Heart left ventricle (tissue), 16 donors: ENCODE data around the gene DEXI. TPM values are rescaled to one million over a fixed set of nuclear protein-coding genes. Genes with fewer than 3 reads are reported as not detected.
A peak's percentile ranks its signal among the peaks of the same experiment; 100 is the strongest.

Experiments
- ATAC-seq, 4 donors: fragments of 200-7000 bp; cut with Tn5 transposase; one replicate each; pipeline ENCODE4 v1.9.1; 2020 to 2022; ENCODE audit warnings: moderate library complexity in 4 of 4, mild to moderate bottlenecking in 3 of 4, moderate number of reproducible peaks in 1 of 4
- DNase-seq, 5 donors: peaks; one replicate each; pipeline ENCODE4 v3.0.0-alpha.2; 2020
- H3K27ac ChIP-seq, 12 donors: fragments of 200-600 bp; sonication (generic) in 4 of 12; one replicate each; pipeline versions ENCODE4 v1.5.0 to v1.8.0; 2016 to 2022; ENCODE audit warnings: mild to moderate bottlenecking in 2 of 12
- H3K27me3 ChIP-seq, 9 donors: fragments of 200-600 bp; sonication (generic) in 2 of 9; one replicate each; pipeline versions ENCODE4 v1.5.1 to v1.8.0; 2016 to 2022; ENCODE audit warnings: mild to moderate bottlenecking in 3 of 9
- H3K36me3 ChIP-seq, 9 donors: fragments of 200-600 bp; sonication (generic) in 2 of 9; one replicate each; pipeline versions ENCODE4 v1.5.0 to v1.8.0; 2018 to 2022; ENCODE audit warnings: mild to moderate bottlenecking in 2 of 9
- H3K4me1 ChIP-seq, 12 donors: fragments of 200-600 bp; sonication (generic) in 4 of 12; one replicate each; pipeline versions ENCODE4 v1.5.0 to v1.8.0; 2016 to 2022; ENCODE audit warnings: mild to moderate bottlenecking in 3 of 12
- H3K4me3 ChIP-seq, 12 donors: fragments of 200-600 bp; sonication (generic) in 4 of 12; one replicate each; pipeline versions ENCODE4 v1.5.0 to v1.8.0; 2017 to 2022; ENCODE audit warnings: mild to moderate bottlenecking in 9 of 12, moderate library complexity in 4 of 12
- H3K9me3 ChIP-seq, 12 donors: fragments of 200-600 bp; sonication (generic) in 4 of 12; one replicate each; pipeline versions ENCODE4 v1.5.0 to v1.8.0; 2016 to 2022; ENCODE audit warnings: mild to moderate bottlenecking in 1 of 12
- POLR2A ChIP-seq, 2 donors: fragments of 450-650 bp; IDR thresholded peaks; one replicate each; pipeline ENCODE4 v1.6.1; 2017; ENCODE audit warnings: antibody characterized with exemption in 2 of 2, mild to moderate bottlenecking in 2 of 2, moderate library complexity in 2 of 2
- WGBS, 4 donors: extraction: QIAGEN DNeasy Blood & Tissue Kit in 2 of 4; methylation state at CpG; one replicate each; pipeline versions ENCODE4 v1.1.5 to v1.1.7; 2013 to 2018; 5-methylcytosine and 5-hydroxymethylcytosine counted together
- intact Hi-C, 10 donors: fragments of 100-400 bp; cut with DNase I; formaldehyde crosslinking; loops; one replicate each; pipeline versions ENCODE4 v1.11.1 to v1.14.2; 2022
- long read RNA-seq, 3 donors: library from polyadenylated mRNA; unstranded; transcript quantifications; one replicate each; pipeline ENCODE4 v2.0.0, GENCODE V29; 2020 to 2021
- polyA plus RNA-seq, 2 donors: library from polyadenylated mRNA; stranded (reverse); fragments of 200-250 nt; gene quantifications; one replicate each; pipeline ENCODE4 v1.2.3, GENCODE V29; 2013
- total RNA-seq, 9 donors: library from RNA; depleted of rRNA in 2 of 9; stranded (reverse); fragments of >200 nt in 2 of 9; fragmentation: NEBNext Ultra II Directional in 3 of 9; extraction: Animal tissue kit (Norgen Biotek cat#: 25700) in 3 of 9; gene quantifications; one replicate each; pipeline versions ENCODE4 v1.1.0 to v1.2.4, GENCODE V29; 2016 to 2023
- TF ChIP-seq, protein P1 (sequence below), 12 donors: fragments of 200-600 bp; sonication (generic) in 4 of 12; IDR thresholded peaks; one replicate each; pipeline versions ENCODE4 v1.5.0 to v1.8.0; 2018 to 2022; ENCODE audit warnings: antibody characterized with exemption in 12 of 12, mild to moderate bottlenecking in 5 of 12
- donor health status: ischemic (EF 13 %, LVEDD 7.1; RV severe dilation, severe dysfunction).
- donor health status: healthy with polysubstance abuse.
- donor health status: DM: no; HTN: yes; CAD: no.
- donor health status: DM: no; HTN: no; CAD: no.
- donor health status: ischemic (EF 25% LVEDD 6.9; RV normal size, moderate dysfunction).
- donor health status: ischemic (EF 25% LVEDD 5.7; RV mildly dilated, moderate dysfunction).
- donor health status: healthy.
- donor health status: DM: yes; HTN: yes; CAD: no.
- donor health status: ischemic (EF 35%, LVEDD 5.7; RV mildly dilated, moderate dysfunction).
- donor health status: nonischemic (EF 11% LVEDD 7.7; RV severe dilation, severe dysfunction).
- donor health status: DM: yes; HTN: yes; CAD: no.
- donor health status: PGD.
- donor health status: ischemic (EF 29% LVEDD 5.4; RV normal size, mild dysfunction).
- donor health status: nonischemic (EF 23%, LVEDD 6.1; RV moderate dilation, normal function).

DEXI gene
- total RNA-seq (100 to 1,000 TPM in 3 of 9 donors, 10 to 100 TPM in 6; 57.2 to 141 (median 82.4) TPM), polyA plus RNA-seq (100 to 1,000 TPM in 1 of 2 donors, 10 to 100 TPM in 1; 99.9 to 119 TPM)
- long read RNA-seq, donor 1, transcript DEXI-201 (2 exons, 1,561 nt) = major isoform, 166 of 176 reads
- long read RNA-seq, donor 1, partial matches to known transcripts = 0 of 176 reads
- long read RNA-seq, donor 1, other reads (novel, unspliced or antisense) = 7 of 176 reads
- long read RNA-seq, donor 2, full-length matches to known transcripts = 42 of 47 reads
- long read RNA-seq, donor 2, partial matches to known transcripts = 0 of 47 reads
- long read RNA-seq, donor 2, other reads (novel, unspliced or antisense) = 5 of 47 reads
- long read RNA-seq, donor 3, full-length matches to known transcripts = 119 of 125 reads
- long read RNA-seq, donor 3, partial matches to known transcripts = 0 of 125 reads
- long read RNA-seq, donor 3, other reads (novel, unspliced or antisense) = 6 of 125 reads

DNA sequence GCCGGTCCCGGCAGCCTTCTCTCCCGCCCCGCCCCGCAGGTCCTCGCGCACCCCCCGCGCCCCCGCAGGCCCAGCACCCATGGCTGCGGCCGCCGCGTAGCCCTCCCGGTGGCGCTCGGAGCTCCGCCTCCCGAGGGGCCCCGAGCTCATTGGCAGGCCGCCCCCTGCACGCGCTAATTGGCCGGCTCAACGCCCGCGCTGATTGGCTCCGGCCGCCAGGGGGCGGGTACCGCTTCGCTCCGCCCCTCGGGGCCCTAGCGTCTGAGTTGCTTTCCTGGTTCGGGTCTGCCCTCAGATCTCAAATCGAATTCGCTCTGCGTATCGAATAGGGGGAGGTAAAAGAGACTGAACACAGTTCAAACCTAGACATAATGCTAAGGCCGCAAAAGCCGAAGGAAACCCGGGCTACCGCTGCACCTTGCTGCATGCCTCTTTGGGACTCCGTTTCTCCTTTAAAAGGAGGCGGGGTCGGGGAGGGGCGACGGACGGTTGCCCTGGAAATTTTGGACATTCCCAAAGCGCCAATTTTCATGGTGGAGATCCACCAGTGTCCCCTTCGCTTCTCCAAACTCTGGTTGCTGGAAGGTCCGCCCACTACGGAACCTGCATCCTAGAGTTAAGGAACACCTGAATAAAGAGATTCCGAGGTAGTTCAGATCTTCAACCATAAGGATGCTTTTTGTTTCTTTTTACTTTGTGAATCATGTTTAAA lies at the start of gene DEXI:
Gene DEXI (minus strand): TSS at position 117 of the 712 bp plus-strand sequence. CDS start 463 bp downstream, outside the sequence.
- DNase-seq (peak; percentile 96 to 98 (median 97)), ATAC-seq (peak; percentile 24 to 77 (median 76))
- peaks cover 17 to 82% (median 65%) of the 10 kb centered on the region in 12 donors for H3K4me1 ChIP-seq
- H3K27me3 ChIP-seq = no peaks in the 10 kb centered on the region
- peak; percentile 4 to 82 for TF ChIP-seq POLR2A (IDR thresholded peaks at IDR 0.05)
- TF ChIP-seq, protein P1, sequence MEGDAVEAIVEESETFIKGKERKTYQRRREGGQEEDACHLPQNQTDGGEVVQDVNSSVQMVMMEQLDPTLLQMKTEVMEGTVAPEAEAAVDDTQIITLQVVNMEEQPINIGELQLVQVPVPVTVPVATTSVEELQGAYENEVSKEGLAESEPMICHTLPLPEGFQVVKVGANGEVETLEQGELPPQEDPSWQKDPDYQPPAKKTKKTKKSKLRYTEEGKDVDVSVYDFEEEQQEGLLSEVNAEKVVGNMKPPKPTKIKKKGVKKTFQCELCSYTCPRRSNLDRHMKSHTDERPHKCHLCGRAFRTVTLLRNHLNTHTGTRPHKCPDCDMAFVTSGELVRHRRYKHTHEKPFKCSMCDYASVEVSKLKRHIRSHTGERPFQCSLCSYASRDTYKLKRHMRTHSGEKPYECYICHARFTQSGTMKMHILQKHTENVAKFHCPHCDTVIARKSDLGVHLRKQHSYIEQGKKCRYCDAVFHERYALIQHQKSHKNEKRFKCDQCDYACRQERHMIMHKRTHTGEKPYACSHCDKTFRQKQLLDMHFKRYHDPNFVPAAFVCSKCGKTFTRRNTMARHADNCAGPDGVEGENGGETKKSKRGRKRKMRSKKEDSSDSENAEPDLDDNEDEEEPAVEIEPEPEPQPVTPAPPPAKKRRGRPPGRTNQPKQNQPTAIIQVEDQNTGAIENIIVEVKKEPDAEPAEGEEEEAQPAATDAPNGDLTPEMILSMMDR (IDR thresholded peaks at IDR 0.05) = peak in 11 of 12 donors; percentile 26 to 58 (median 44)
- peak within 1 kb of the TSS; percentile 70 to 96 (median 90) for H3K27ac ChIP-seq
- H3K4me3 ChIP-seq = peak within 1 kb of the TSS; percentile 58 to 99 (median 84)
- WGBS, 4 donors = 5 to 20% (median 7%) methylated on average over 18 to 55 of the region's 55 CpGs
- peaks cover 0 to 3% (median 0%) of the 10 kb centered on the region in 9 donors for H3K36me3 ChIP-seq
- intact Hi-C loops = loop anchor here in 2 of 10 donors (2.0 to 5.0 kb wide), 2 partner anchors 202 to 855 kb away; partner anchors contain the start of gene ZC3H7A (in 1 of the 2)
- no peaks in the 10 kb centered on the region for H3K9me3 ChIP-seq

DNA sequence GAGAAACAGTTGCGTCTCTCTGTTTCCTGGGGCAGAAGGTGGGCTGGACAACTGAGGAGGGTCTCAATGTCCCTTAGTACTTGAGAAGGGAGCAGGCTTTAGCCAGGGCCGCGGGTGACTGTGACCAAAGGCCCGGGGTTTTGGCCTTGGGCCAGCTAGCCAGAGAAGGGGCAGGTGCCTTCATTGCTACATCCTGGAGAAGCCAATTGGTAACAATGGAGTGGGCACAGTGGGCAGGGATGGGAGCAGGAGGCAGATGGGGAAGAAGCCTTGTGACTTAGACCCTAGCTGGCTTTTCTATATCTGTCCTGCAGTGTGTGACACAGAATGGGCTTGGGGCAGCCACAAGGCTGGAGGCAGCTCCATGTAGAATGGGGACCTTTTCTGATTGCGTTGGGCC lies 48.1 kb upstream of the DEXI start:
- intact Hi-C loops = loop anchor here in 1 of 10 donors (10.0 kb wide), 1 partner anchor 94 kb away; no protein-coding TSS in a partner anchor
- no peak for DNase-seq
- TF ChIP-seq POLR2A (IDR thresholded peaks at IDR 0.05) = no peak
- TF ChIP-seq, protein P1 (IDR thresholded peaks at IDR 0.05) = no peak
- no peaks in the 10 kb centered on the region for H3K9me3 ChIP-seq
- no peaks in the 10 kb centered on the region for H3K27me3 ChIP-seq
- H3K36me3 ChIP-seq = peaks cover 0 to 63% (median 33%) of the 10 kb centered on the region in 9 donors
- WGBS, 4 donors = 86 to 94% (median 90%) methylated on average over 5 of the region's 5 CpGs
- ATAC-seq = no peak
- H3K4me1 ChIP-seq = peaks cover 0 to 12% (median 1%) of the 10 kb centered on the region in 12 donors
- no peak overlapping the region for H3K27ac ChIP-seq
- H3K4me3 ChIP-seq = no peak overlapping the region

DNA sequence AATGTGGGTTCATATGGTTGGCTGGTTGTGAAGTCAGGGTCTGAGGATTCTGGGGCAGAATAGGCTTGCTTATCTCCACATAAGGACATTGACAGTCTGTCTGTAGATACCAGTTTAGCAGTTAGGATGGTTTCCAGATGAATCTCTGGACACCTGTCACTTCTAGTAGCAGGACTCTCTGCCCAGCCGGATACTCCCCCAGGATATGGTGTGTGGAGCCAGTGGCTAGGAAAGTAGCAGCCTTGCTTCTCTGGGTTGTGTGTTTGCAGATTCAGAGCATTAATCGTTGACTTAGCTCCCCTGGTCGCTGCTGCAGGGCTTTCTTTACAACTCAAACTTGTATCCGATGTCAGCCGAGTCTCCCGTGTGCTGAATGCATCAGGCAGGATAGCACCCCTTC lies 47.3 kb upstream of the DEXI start:
- Histone ChIP-seq H3K9me3 (no peaks in the 10 kb centered on the region), H3K27me3 (no peaks in the 10 kb centered on the region), H3K36me3 (peaks cover 0 to 58% (median 32%) of the 10 kb centered on the region in 9 donors), H3K4me3 (no peak overlapping the region), H3K4me1 (peaks cover 0 to 12% (median 1%) of the 10 kb centered on the region in 12 donors), H3K27ac (no peak overlapping the region)
- intact Hi-C loops = no loop called here
- DNase-seq (no peak), ATAC-seq (no peak)
- 86 to 89% (median 86%) methylated on average over 6 of the region's 6 CpGs for WGBS, 4 donors
- no peak for TF ChIP-seq POLR2A (IDR thresholded peaks at IDR 0.05)
- TF ChIP-seq, protein P1 (IDR thresholded peaks at IDR 0.05) = no peak
